Epithelial cell of prostate (primary cell): ENCODE data around the gene ZNF385B.
A peak's percentile ranks its signal among the peaks of the same experiment; 100 is the strongest.

Source experiments
- DNase-seq: peaks from one replicate; pipeline ENCODE4 v3.0.0-alpha.2; 2011; ENCODE audit warnings: low read depth, low spot score
- H3K27ac ChIP-seq: fragments of 450-650 bp; 2 replicates; pipeline ENCODE4 v1.5.1; 2017; ENCODE audit warnings: mild to moderate bottlenecking

The ZNF385B gene

DNA sequence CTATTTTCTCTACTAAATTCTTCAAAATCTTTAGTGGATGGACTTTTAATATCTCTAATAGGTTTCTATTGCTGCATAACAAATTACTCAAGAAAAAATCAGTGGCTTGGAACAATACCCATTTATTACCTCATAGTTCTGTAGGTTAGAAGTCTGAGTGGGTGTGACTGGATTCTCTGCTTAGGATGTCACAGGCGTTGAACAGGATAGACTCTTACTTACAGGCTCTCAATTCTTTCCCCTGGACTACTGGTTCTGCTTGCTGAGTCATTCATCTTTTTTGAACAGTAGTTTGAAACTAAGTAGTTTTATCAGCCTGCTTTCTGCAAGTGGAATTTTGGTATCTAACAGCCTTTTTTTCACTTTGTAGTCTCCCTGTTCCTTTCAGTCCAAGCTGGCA lies 265.4 kb downstream of the ZNF385B start:
- peak; percentile 76 for DNase-seq
- peak overlapping the region; percentile 48 for H3K27ac ChIP-seq

DNA sequence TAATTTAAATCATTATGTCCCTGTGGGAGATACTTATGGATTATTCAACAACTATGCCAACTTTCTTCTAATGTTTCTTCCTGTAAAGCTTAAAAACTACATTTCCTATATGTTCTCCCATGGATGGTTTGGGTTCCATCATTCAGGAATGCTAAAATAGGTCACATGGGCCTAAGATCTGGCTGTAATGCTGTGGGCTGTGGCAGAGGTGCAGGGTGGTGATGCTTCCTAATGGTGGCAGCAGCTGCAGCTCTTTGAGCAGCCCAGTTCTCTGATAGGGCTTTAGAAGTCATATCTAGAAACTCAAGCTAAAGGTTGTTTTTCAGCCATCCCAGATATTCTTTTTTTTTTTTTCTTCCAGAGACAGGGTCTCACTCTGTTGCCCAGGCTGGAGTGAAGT lies 266.1 kb downstream of the ZNF385B start:
- DNase-seq: no peak
- H3K27ac ChIP-seq: no peak overlapping the region

DNA sequence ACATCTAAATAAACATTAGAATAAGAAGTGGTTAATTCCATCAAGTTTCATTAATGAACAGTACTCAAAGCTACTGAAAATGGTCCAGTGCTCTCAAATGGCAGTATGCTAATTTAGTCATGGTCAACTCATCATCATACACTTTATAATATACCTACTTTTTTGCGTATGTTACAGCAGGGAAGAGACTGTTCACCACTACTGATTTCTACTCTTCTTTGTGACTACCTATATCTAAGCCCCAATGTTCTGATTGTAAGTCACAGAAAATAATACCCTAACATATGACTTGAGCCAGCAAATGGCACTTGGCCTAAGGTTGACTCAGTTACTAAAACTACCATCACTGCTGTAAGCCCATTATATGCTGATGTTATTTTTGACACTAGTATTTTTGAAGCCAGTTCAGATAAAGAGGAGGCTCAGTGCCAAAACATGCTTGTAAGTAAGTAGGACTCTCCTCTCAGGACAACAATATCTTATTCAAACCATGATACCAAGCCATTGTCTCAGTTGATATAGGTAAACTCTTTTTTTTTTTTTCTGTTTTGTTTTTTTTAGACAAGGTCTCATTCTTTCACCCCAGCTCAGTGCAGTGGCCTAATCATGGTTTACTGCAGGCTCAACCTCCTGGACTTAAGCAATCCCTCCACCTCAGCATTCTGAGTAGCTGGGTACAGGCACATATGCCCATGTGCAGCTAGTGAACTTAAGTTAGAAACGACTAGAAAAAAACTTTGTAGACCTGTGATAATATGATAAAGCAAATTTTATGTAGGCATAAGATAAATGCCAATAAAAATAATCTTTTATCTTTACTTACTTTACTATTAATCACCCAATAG lies 266.9 kb downstream of the ZNF385B start:
- no peak for DNase-seq
- no peak overlapping the region for H3K27ac ChIP-seq

- DNase-seq: no peak
- H3K27ac ChIP-seq: no peak overlapping the region
Measured at GRCh38 chr2:179593323-179593722, 268.1 kb downstream of the ZNF385B start.

DNA sequence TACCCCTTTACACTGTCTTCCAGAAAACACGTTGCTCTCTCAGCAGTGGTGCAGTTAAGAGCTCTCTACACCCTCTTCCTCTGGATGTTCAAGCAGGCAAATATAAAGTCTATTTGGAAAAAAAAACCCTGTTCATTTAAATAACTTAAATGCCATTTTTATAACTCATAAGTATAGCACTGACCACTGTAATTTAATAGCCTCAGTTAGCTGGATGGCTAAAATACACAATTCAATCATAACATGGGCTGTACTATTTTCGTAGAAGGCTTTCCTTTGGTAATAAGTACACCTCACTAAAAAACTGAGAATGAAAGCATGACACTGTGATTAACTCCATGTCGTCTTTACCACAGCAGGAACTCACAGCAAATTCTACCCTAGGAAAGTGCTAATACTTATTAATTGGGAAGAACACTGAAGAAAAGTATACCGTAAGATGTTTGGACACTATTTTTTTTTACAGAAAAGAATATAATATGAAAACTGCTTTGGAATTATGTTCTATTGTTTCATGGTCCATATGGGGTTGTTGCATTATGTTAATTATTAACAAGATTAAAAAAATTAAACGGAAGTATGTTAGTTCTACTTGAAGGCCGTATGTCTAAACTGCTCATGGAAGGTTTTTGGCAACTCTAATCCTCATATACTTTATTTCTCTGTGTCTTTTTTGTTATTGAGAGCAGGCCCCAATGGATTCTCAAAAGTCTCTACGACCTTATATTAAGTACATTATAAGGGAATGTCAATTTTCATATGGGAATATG lies 269.1 kb downstream of the ZNF385B start:
- no peak overlapping the region for H3K27ac ChIP-seq
- no peak for DNase-seq

DNA sequence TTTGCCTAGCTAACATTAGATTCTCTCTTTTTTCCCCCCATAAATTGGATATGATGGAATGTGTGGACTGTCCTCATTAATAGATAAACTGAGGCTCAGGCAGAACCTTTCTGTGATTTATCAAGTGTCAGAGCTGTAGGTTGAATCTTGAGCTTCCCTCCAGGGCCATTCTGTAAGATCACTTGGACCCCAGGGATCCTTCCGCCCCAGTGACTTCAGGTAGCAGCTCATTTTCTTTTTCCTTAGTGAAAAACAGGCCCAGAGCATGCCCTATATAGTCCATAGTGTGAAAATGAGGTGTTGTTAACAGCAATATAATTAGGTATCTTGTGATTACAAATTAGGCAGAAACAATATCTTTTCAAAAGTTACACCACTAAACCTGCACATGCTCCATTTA lies 269.7 kb downstream of the ZNF385B start:
- DNase-seq: no peak
- no peak overlapping the region for H3K27ac ChIP-seq

- DNase-seq: no peak
- H3K27ac ChIP-seq: no peak overlapping the region
Measured at GRCh38 chr2:179588486-179589145, 272.8 kb downstream of the ZNF385B start.

DNA sequence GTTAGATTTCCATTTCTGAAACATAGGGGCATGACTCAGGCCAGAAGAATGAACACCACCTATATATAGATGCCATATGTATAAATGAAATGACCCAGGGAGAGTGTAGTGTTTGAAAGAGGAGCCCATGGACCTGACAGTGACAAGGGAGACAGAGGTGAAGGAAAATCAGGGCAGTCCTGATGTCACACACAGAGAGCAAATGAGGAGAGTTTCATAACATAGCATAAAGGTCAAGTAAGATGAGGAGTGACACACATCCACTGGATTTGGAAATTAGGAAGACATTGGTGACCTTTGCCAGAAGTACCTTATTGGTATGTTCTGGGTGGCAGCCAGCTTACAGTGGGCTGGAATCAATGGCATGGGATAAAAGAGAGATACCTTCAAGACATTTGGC lies 276.7 kb downstream of the ZNF385B start:
- H3K27ac ChIP-seq: no peak overlapping the region
- DNase-seq: no peak

DNA sequence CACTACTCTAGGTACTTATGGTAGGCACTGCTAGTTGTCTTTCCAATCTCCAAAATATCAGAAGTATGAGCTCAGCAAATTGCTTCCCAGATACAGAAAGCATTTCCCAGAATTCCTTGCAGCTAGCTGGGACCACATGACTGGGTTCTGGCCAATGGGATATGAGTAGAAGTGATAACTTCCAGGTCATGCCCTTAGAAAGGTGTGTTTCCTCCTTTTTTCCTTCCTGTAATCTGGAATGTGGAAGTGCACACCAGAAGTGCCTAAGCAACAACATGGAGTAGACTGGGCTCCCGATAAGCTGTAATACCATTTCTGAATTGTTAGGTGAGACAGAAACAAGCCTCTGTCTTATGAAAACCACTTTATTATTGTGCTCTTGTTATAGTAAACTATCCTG lies 279.8 kb downstream of the ZNF385B start:
- DNase-seq: no peak
- H3K27ac ChIP-seq: no peak overlapping the region

GRCh38 chr2:179580378-179581146 lies 280.9 kb downstream of the ZNF385B start:
- H3K27ac ChIP-seq: no peak overlapping the region
- no peak for DNase-seq

DNA sequence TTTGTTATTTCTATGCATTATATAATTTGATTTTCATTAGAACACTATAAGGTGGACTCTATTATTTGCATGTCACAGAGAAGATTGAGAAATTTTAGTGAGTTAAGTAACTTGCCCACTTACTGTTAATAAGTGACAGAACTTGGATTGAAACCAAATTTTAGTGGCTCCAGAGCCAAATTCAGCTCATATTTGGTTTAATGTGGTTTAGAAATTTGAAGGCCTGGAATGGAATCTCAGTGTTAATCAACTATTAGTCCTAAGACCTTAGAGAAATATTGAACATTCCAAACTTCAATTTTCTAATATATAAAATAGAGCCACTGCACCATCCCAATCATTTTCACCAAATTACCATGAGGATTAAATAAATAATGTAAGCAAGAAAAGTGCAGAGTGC lies 281.6 kb downstream of the ZNF385B start:
- no peak for DNase-seq
- no peak overlapping the region for H3K27ac ChIP-seq

DNA sequence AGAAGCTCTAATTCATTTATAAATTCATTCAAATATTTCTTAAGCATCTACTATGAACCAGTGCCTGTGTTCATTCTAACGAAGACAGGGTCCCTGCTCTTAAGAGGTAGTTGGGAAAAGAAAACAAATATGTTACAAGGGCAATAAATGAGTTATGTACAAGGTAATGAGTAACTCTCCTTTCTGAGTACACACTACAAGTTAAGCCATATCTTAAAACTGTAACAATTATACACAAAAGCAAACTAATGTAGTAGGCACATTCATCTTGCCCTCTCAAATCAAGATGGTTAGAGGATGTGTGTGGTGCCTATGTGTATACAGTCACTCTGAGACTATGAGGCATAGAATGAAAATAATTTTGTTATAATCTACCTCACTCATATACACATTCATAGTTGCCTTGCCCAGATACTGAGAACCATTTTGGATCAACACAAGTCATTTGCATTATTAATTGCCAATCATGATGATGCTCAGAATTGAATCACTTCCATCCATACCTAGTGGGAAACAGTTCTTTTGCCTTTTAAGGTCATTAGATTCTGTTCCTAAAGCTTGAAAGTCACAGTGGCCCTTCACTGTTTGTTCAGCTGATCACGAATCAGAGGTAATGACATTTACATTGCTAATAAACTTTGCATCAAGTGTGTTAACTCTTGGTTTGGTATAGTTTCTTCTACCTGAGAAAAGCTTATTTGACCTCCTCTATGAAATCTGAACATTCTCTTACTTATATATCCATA lies 283.1 kb downstream of the ZNF385B start:
- no peak for DNase-seq

DNA sequence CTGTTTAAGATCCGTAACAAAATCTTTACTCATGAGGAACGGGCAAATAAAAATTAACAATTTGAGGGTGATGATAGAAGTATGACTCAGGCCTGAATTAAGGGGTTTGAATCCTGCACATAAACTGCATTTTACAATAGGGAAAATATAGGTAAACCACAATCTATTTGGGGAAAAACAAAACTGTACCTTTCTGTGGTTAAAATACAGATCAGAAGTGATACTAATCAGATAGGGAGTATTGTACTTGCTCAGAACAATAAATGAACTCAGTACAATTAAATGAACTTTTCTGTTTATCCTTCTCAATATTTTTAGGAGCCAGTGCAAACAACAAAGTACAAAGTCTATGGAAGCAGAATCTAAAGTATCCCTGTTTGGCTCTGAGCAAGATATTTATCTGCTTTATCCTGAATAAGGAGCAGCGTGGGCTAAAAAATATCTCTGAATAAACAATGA lies 287.3 kb downstream of the ZNF385B start:
- no peak for DNase-seq

More for the DNA sequence above, 283.1 kb downstream of the ZNF385B start:
- no peak overlapping the region for H3K27ac ChIP-seq

GRCh38 chr2:179572544-179572943 lies 288.9 kb downstream of the ZNF385B start:
- H3K27ac ChIP-seq: no peak overlapping the region

More for the DNA sequence above, 287.3 kb downstream of the ZNF385B start:
- H3K27ac ChIP-seq: no peak overlapping the region

GRCh38 chr2:179571721-179572120 lies 289.7 kb downstream of the ZNF385B start:
- H3K27ac ChIP-seq: no peak overlapping the region
- DNase-seq: no peak

More at GRCh38 chr2:179572544-179572943, 288.9 kb downstream of the ZNF385B start:
- DNase-seq: no peak

GRCh38 chr2:179571252-179571651 lies 290.2 kb downstream of the ZNF385B start:
- DNase-seq: no peak
- H3K27ac ChIP-seq: no peak overlapping the region

- DNase-seq: peak; percentile 75
- no peak overlapping the region for H3K27ac ChIP-seq
Measured at GRCh38 chr2:179569831-179570233, 291.6 kb downstream of the ZNF385B start.

DNA sequence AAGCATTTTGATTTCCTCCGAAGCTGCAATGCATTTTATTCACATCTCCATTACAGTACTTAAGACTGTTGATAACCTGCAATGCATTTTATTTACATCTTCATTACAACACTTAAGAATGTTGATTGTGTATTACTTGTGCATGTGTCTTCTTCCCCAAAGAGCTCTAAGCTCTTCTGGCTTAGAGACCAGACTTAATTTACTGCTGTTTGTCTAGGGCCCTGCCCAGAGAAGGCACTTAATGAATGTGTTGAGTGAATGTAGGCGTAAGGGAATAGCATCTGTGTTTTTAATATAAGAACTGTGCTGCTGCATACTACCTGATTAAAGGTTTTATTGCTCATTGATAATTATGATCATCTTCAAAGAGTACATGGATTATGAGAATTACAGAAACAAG lies 295.6 kb downstream of the ZNF385B start:
- H3K27ac ChIP-seq: no peak overlapping the region
- DNase-seq: no peak

- no peak for DNase-seq
- H3K27ac ChIP-seq: no peak overlapping the region
Measured at GRCh38 chr2:179562330-179562885, 299.0 kb downstream of the ZNF385B start.
